NCI-H460 (cell line): ENCODE results near the gene FEZF1. TPM values are rescaled to one million over a fixed set of nuclear protein-coding genes. Genes with fewer than 3 reads are reported as not detected.

Experiments
- DNase-seq: peaks from one replicate; pipeline ENCODE4 v3.0.0-alpha.2; 2016; ENCODE audit warnings: low read depth; ENCODE audit errors: extremely low read depth
- total RNA-seq: library from RNA; depleted of rRNA; stranded (reverse); fragments of >200 nt; shearing (Covaris generic); gene quantifications from 2 replicates; pipeline ENCODE4 v1.2.3, GENCODE V29; 2014; rRNA removed

Gene FEZF1
- total RNA-seq, 1 experiment from 2014 or later = 0.17 TPM

DNA sequence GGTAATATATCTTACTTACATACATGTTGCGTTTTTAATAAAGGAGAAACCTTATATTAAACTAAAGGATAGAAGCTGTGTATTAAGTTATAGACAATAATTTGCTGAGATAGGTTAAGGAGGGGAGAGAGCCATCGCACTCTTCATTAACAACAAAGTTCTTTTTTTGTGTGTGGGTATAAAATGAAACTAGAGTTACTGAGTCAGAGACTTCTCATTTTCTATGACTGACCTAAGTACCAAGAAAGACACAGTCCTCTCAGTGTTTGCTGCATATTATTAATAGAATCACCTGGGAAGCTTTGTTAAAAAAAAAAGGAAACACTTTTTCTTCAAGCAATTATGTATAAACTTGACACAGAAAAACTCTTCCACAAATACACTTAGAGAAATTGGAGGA lies 31.4 kb downstream of the FEZF1 start:
- no peak for DNase-seq

DNA sequence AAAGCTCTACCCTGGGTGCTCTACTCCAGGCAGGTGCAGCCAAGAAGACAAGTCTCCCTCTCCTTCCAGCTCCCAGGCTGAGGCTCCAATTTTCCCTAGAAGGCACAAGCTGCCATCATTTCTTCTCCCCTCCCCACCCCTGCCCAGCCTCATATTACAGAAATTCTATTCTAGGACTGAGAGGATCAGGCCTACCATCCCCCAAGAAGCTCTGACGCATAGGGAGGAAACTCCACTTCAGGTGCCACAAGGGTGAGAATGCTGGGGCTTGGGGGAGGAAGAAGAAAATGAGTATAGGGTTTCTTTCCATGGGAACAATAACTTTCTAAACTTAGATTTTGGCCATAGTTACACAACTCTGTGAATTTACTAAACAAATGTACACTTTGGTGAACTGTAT lies 35.3 kb downstream of the FEZF1 start:
- DNase-seq = no peak

DNA sequence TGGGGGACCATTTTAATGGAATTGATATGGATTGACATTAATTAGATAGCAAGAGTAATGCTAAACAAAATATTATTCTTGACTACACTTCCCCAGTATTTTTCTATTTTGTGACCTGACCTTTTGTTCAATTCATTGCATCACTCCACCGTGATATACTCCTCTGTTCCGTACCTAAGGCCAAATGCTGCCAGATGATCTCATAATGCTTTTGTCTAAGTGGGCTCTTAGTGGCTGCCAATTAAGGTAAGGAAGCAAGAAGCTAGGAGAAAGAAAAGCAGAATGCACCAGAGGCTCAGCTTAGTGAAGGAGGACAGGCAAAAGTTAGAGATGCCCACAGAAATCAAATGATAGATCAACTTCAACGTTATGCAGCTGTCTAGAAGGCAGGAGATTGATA lies 36.4 kb downstream of the FEZF1 start:
- DNase-seq = no peak

DNA sequence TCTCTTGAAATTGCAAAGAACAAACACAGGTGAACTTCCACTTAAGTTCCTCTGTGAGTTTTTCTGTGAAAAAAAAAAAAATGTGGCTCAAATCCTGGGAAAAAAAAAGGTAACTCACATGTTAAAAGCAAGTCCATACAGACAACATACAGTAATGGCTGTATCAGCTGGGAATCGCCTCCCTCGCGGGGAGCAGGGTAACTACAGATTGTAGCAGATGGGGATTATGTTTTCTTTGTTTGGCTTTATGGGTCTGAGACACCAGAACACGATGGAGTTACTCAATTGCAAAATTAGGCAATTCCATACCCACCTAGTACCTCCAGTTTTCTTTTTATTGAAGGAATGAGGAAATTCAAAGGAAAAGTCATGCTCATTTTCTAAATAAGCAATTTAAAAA lies 42.3 kb downstream of the FEZF1 start:
- DNase-seq = no peak

DNA sequence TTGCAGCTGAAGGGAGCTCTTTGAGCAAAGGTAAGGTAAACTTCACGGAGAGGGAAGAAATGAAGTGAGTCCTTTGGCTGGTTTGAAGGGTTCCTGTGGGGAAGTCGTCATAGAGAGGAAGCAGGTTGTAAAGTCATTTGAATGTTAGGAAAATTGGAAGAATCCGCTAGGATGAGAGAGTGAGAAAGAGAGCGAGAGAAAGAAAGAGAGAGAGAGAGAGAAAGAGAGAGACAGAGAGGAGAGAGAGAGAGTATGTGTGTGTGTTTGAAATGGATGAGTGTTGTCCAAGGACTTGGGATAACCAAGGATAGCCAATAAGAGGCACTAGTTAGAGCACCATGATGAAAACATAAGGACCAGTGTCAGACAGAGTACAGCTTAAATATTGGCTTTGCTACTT lies 43.1 kb downstream of the FEZF1 start:
- DNase-seq = no peak

DNA sequence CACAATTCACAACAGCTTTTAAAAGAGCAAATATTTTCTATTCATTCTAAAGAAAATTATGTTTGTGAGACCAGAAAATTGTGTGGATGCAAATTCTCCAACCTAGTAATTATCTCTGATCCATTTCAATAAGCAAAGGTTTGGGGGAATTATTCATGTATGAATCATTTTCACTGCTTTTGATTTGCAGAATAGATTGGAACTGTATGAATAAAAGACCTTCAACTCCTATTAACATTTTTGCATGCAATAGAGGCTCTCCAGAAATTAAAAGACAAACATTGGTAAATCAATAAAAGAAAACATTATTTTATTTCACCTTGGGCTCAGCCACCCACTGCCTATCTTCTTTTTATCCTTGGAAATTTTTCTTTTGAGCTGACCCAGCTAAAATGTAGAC lies 43.5 kb downstream of the FEZF1 start:
- DNase-seq = no peak

DNA sequence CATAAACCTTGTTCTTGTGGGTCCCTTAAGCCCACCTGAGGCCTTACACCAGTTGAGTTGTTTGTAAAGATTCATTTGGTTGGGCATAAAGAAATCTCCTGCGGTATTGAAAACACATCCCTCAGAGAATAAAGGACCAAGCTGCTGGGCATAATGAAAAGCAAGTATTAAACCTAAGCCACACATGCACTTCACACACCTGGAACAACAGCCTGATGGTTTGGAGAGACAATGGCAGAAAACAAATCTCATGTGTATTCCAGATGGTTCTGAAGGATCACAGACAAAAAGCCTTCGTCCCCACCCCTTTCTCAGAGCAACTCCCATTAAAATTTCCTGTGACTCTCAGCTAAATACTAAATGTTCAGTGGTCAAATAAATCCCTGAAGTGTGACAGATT lies 44.2 kb downstream of the FEZF1 start:
- no peak for DNase-seq

DNA sequence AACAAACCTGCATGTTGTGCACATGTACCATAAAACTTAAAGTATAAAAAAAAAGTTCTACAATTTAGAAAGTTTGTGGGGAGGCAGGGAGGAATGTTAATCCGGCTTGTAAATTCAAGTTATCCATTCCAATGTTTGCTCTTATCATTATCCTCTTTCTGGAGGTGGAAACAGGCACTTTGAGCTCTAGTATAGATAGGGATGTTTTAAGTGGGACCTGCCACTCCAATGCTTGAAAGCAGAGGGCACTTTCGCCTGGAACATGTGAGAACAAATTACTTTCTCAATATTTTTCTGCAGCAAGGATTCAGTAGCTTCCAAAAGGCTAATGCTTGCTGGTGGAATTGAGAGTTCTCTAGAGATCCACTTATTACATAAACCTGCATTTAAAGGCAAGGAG lies 45.6 kb downstream of the FEZF1 start:
- no peak for DNase-seq

DNA sequence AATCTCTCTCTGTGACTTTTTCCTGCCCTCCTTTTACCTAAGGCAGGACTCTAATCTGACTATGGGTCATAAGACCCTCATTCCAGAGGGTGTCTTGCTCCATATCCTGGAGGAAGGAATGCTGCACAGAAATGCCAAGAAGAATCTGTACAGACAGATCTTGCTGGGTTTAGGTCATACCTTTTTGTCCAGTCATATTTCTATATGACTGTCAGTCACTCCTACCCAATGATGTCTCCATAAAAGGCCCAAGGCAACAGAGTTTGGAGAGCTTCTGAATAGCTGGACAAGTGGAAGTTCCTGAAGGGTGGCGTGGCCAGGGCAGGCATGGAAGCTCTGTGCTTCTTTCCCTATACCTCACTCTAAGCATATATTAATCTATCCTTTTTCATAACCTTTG lies 47.5 kb downstream of the FEZF1 start:
- no peak for DNase-seq

DNA sequence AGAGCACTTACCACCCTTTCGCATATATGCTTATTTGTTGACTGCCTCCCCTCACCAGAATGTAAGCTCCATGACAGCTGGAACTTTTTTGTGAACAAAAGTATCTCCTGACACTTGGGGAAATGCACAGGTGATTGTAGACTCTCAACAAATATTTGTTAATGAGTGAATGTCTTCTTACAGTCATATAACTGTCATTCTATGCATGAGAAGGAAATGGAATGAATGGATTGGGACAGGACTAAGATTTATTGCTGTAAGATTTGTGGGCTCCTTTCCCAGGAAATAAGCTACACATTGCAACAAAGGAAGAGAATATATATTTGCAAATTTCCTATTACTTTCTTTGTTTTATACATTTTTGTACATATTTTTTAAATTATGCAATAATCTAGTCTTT lies 48.5 kb downstream of the FEZF1 start:
- no peak for DNase-seq

DNA sequence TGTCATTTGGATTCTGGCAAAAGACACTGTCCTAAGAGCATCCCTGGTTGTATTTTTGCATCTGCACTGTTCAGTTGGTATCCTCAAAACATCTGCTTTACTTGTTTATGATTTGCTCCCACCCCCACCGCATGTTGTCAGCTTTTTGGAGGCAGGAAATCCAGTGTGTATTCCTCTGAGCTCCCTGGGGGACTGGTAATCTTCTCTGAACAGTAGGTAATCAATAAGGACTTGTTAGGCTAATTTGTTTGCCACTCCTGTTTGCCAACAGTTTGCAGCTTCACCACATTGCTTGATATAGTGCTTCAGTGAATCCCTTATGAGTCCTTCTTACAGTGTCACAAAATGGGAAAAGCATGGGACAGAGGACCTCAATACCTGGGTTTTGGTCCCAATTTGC lies 49.1 kb downstream of the FEZF1 start:
- no peak for DNase-seq

Other genes with a start within 250 kb of the FEZF1 start
- gene AASS, start 160.5 kb downstream of the FEZF1 start, total RNA-seq = 2.5 and 3.8 TPM in 2 replicates